ENCODE measurements around the gene ESCO1. TPM values are rescaled to one million over a fixed set of nuclear protein-coding genes. Genes with fewer than 3 reads are reported as not detected.
A peak's percentile ranks its signal among the peaks of the same experiment; 100 is the strongest.

The ESCO1 gene
- polyA plus RNA-seq, 1 donor (not counting 4 experiments of a cell fraction or from before 2014, with no cell fraction given) = 12.1 TPM

DNA sequence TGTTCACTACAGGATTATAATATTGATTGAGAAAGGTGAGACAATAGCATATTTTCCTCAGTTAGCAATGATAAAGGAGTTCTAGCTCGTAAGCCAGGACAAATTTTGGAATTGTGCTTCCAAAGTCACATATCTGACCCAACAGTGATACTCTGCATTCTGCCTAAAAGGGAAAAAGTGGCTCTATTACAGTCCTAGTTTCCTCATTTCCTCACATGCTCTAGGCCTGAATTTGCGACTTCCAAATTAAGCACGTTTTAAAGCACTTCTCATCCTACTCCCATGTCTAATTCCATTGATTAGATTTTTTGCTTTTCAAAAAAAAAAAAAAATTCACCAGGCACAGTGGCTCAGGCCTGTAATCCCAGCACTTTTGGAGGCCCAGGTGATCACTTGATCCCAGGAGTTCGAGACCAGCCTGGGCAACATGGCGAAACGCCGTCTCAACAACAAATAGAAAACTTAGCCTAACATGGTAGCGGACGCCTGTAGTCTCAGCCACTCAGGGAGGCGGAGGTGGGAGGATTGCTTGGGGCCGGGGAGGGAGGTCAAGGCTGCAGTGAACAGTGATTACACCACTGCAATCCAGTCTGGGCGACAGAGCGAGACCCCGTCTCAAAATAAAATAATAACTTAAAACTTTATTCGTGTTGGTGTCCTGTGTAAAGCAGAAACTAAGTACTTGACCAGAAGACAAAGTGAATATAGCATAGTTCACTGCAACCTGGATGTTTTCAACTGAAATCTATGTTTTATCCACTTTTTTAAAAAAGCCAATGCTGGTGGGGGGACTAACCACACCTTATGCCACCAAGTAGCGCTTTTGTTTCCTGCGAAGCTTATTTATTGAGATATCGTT is 1.5 kb downstream of the ESCO1 start:
- H3K9ac ChIP-seq (ENCODE audit: control insufficient read depth, extremely low read depth, insufficient read depth, low read length) = peak overlapping the region; percentile 99
- H3K36me3 ChIP-seq (ENCODE audit: control insufficient read depth in 2 of 2, extremely low read depth in 1 of 2, insufficient read depth in 2 of 2, low read length in 2 of 2) = no peaks in the 10 kb centered on the region
- TF ChIP-seq, protein P1, sequence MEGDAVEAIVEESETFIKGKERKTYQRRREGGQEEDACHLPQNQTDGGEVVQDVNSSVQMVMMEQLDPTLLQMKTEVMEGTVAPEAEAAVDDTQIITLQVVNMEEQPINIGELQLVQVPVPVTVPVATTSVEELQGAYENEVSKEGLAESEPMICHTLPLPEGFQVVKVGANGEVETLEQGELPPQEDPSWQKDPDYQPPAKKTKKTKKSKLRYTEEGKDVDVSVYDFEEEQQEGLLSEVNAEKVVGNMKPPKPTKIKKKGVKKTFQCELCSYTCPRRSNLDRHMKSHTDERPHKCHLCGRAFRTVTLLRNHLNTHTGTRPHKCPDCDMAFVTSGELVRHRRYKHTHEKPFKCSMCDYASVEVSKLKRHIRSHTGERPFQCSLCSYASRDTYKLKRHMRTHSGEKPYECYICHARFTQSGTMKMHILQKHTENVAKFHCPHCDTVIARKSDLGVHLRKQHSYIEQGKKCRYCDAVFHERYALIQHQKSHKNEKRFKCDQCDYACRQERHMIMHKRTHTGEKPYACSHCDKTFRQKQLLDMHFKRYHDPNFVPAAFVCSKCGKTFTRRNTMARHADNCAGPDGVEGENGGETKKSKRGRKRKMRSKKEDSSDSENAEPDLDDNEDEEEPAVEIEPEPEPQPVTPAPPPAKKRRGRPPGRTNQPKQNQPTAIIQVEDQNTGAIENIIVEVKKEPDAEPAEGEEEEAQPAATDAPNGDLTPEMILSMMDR (optimal IDR thresholded peaks at IDR 0.05 in 1 of 3, IDR thresholded peaks at IDR 0.05 in 1 of 3, conservative IDR thresholded peaks at IDR 0.05 in 1 of 3; ENCODE audit: extremely low read depth in 1 of 3, insufficient read depth in 2 of 3, low read length in 3 of 3) = no peak
- no peak for TF ChIP-seq EZH2 (IDR thresholded peaks at IDR 0.05; ENCODE audit: low read length)
- FAIRE-seq = no peak
- H3K9me3 ChIP-seq (ENCODE audit: control insufficient read depth, low read depth, low read length) = no peaks in the 10 kb centered on the region
- H3K79me2 ChIP-seq (ENCODE audit: control insufficient read depth, insufficient read depth, low read length) = peaks cover 55% of the 10 kb centered on the region
- no peaks in the 10 kb centered on the region for H4K20me1 ChIP-seq (ENCODE audit: control insufficient read depth, extremely low read depth, insufficient read depth, low read length)
- dilution Hi-C loops (cut with MboI; ENCODE audit: extremely low pct_ligation_motif_present, low sequenced_read_pairs) = no loop called here
- peaks cover 5% of the 10 kb centered on the region for H3K4me1 ChIP-seq (ENCODE audit: control insufficient read depth, extremely low read depth, insufficient read depth, low read length)
- peak overlapping the region; percentile 94 for H3K27ac ChIP-seq (ENCODE audit: control insufficient read depth, insufficient read depth, low read length)
- H3K27me3 ChIP-seq (ENCODE audit: control insufficient read depth, extremely low read depth, insufficient read depth, low read length) = no peaks in the 10 kb centered on the region
- peak overlapping the region; percentile 87 for H3K4me2 ChIP-seq (ENCODE audit: control insufficient read depth, extremely low read depth, insufficient read depth, low read depth, low read length)
- peak overlapping the region; percentile 55 for H2AFZ ChIP-seq (ENCODE audit: control insufficient read depth, low read length)
- no peak for DNase-seq (ENCODE audit: low read depth, low spot score)
- no peaks in the 10 kb centered on the region for H3K9me1 ChIP-seq (ENCODE audit: control insufficient read depth, extremely low read depth, insufficient read depth, low read length)
- H3K4me3 ChIP-seq (ENCODE audit: control insufficient read depth in 2 of 3, extremely low read depth in 1 of 3, insufficient read depth in 2 of 3, low read depth in 1 of 3, low read length in 3 of 3) = peak overlapping the region; percentile 64 to 95 (median 92)

DNA sequence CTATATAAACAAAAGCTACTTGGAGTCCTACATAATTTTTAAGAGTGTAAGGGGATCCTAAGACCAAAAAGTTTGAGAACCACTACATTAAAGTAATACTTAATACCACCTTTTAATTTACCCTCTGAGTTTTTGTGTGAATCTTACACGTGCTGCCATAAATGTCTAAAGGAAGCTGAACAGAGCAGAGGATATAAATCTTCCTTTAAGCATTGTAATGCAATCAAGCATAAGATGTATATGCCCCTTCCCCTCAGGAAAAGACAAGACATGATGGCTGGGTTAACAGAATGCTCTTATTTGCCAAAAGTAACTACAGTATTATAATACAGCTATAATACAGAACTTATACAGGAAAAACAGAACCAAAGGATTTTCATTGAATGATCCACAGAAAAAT is 2.9 kb downstream of the ESCO1 start:
- Histone ChIP-seq H4K20me1 (ENCODE audit: control insufficient read depth, extremely low read depth, insufficient read depth, low read length) (no peaks in the 10 kb centered on the region), H3K36me3 (ENCODE audit: control insufficient read depth in 2 of 2, extremely low read depth in 1 of 2, insufficient read depth in 2 of 2, low read length in 2 of 2) (no peaks in the 10 kb centered on the region), H3K9ac (ENCODE audit: control insufficient read depth, extremely low read depth, insufficient read depth, low read length) (no peak overlapping the region), H3K9me1 (ENCODE audit: control insufficient read depth, extremely low read depth, insufficient read depth, low read length) (no peaks in the 10 kb centered on the region), H3K27ac (ENCODE audit: control insufficient read depth, insufficient read depth, low read length) (no peak overlapping the region), H2AFZ (ENCODE audit: control insufficient read depth, low read length) (no peak overlapping the region), H3K27me3 (ENCODE audit: control insufficient read depth, extremely low read depth, insufficient read depth, low read length) (no peaks in the 10 kb centered on the region), H3K4me2 (ENCODE audit: control insufficient read depth, extremely low read depth, insufficient read depth, low read depth, low read length) (no peak overlapping the region), H3K4me3 (ENCODE audit: control insufficient read depth in 2 of 3, extremely low read depth in 1 of 3, insufficient read depth in 2 of 3, low read depth in 1 of 3, low read length in 3 of 3) (no peak overlapping the region), H3K79me2 (ENCODE audit: control insufficient read depth, insufficient read depth, low read length) (peaks cover 62% of the 10 kb centered on the region), H3K9me3 (ENCODE audit: control insufficient read depth, low read depth, low read length) (no peaks in the 10 kb centered on the region), H3K4me1 (ENCODE audit: control insufficient read depth, extremely low read depth, insufficient read depth, low read length) (peaks cover 5% of the 10 kb centered on the region)
- FAIRE-seq (no peak), DNase-seq (ENCODE audit: low read depth, low spot score) (no peak)
- dilution Hi-C loops (cut with MboI; ENCODE audit: extremely low pct_ligation_motif_present, low sequenced_read_pairs) = no loop called here
- TF ChIP-seq, protein P1 (optimal IDR thresholded peaks at IDR 0.05 in 1 of 3, IDR thresholded peaks at IDR 0.05 in 1 of 3, conservative IDR thresholded peaks at IDR 0.05 in 1 of 3; ENCODE audit: extremely low read depth in 1 of 3, insufficient read depth in 2 of 3, low read length in 3 of 3) = no peak
- no peak for TF ChIP-seq EZH2 (IDR thresholded peaks at IDR 0.05; ENCODE audit: low read length)
